NT2/D1 (cell line): ENCODE measurements around the gene UBE2O.

ENCODE experiments used
- YY1 ChIP-seq: IDR thresholded peaks from 2 replicates; pipeline ENCODE4 v1.6.1; 2011; ENCODE audit not compliant: insufficient read length, insufficient read depth
- ZNF274 ChIP-seq: IDR thresholded peaks from 2 replicates; pipeline ENCODE4 v1.6.1; 2011; ENCODE audit warnings: mild to moderate bottlenecking, low read depth, low read length

GRCh38 chr17:76428511-76428910 is 24.4 kb downstream of the UBE2O start:
- TF ChIP-seq YY1 (no peak), ZNF274 (no peak)
